ENCODE data around the gene FLYWCH1.

Gene FLYWCH1, protein sequence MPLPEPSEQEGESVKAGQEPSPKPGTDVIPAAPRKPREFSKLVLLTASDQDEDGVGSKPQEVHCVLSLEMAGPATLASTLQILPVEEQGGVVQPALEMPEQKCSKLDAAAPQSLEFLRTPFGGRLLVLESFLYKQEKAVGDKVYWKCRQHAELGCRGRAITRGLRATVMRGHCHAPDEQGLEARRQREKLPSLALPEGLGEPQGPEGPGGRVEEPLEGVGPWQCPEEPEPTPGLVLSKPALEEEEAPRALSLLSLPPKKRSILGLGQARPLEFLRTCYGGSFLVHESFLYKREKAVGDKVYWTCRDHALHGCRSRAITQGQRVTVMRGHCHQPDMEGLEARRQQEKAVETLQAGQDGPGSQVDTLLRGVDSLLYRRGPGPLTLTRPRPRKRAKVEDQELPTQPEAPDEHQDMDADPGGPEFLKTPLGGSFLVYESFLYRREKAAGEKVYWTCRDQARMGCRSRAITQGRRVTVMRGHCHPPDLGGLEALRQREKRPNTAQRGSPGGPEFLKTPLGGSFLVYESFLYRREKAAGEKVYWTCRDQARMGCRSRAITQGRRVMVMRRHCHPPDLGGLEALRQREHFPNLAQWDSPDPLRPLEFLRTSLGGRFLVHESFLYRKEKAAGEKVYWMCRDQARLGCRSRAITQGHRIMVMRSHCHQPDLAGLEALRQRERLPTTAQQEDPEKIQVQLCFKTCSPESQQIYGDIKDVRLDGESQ

GRCh38 chr16:2911638-2912329 is at the start of gene FLYWCH1:
TSS of gene FLYWCH1 (plus strand) at chr16:2911931. CDS start at chr16:2929686, 17,755 bp downstream.
- in situ Hi-C loops (cut with MboI; ENCODE audit: low sequenced_read_pairs): no loop called here

DNA sequence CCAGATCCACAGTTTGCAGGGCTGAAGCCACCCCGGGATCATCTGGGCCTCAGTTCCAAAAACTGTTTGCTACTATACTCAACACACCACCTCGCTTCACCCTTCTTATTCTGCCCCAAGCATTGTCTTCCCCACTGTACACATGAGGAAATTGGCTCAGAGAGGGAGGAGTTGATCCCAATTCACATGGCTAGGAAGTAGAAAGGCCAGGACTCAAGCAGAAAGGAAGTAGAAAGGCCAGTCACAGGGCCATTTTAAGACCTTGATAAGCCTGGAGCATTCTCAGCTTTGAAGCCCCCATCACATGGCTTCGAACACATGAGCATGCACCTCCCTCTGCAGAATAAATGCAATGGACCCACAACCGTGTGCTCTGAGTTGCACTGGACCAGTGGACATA is 46.1 kb upstream of the FLYWCH1 start:
- in situ Hi-C loops (cut with MboI; ENCODE audit: low sequenced_read_pairs): no loop called here

DNA sequence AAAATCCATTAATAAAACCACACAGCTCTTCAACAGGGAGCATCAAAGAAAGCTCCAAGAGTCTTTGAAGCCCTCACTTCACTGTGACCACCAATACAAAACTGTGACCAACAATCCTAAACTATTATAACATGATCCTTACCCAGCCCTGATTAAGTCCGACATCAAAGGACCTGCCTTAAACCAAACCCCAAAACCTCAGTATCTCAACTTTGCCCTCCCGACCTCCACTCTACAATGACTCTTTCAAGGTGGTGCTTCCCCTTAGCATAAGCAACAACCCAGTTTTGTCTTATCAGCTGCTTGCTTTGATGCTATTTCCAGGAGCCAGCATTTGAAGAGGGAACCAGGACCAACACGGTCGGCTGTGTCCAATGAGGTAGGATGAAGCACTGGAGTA is 45.3 kb upstream of the FLYWCH1 start:
- in situ Hi-C loops (cut with MboI; ENCODE audit: low sequenced_read_pairs): no loop called here

DNA sequence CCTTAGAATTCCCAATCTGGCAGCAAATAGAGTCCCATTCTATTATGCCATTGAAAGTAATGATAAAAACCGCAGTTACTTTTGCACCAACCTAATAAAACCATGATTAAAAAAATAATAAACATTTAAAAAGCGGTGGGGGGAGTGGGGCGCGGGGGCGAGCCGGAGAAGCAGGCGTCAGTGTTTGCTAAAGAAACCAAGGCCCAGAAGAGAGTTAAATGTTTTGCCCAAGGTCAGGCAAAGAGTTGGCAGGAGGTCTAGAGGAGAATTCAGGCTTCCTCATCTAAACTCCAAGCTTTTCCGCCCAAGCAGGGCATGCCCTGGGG is 44.1 kb upstream of the FLYWCH1 start:
- in situ Hi-C loops (cut with MboI; ENCODE audit: low sequenced_read_pairs): no loop called here

DNA sequence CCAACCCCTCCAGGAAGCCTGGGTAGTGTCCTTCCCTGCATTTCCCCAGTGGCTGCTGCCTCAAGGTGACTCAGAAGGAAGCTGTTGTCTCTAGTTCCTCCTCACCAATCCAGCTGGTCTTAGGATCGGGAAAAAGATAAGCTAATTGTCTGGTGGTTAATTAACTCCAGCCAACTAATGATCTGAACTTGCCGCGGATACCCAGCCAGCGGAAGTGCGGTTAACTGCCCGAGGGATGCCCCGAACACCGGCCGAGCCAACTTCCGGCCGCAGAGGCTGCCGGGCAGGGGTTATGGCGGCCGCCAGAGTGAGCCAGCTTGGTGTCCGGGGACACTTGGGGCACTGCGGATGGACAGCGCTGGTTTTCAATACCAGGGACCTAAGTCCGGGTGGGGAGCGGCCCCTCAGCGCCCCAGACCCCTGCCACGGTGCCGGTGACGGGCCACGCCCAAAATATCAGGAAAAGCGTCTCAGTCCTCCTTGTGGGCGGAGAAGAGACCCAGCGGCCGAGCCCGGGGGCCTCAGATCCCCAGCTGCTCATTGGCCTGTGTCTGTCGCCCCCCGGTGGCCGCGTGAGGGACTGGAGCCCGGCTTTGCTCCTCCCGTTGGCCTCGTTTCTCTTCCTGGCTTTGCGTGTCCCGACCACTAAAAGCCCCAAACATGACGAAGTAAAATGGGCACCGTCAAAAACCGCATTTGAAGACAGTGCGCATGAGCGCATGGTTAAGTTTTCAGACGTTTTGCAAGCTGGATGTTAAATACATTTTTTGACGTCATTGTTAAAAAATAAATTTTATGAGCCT is 43.5 kb upstream of the FLYWCH1 start:
- in situ Hi-C loops (cut with MboI; ENCODE audit: low sequenced_read_pairs): no loop called here

DNA sequence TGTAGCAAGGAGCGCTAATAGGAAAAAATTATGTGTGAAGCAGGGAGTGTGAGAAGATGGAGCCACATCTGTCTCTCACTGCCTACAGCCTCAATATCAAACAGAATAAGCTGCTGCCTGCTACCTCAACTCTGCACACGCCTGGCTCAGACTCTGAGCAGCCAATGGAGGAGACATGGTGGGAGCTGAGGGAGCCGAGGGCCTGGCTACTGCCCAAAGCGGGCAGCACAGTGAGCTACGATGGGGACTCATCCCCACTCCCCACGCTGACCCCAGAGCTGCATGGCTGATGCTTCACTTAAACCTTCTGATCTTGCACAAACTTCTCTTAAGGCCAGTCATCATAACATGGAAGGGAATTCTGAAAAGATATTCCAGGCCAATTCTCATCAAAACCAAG is 39.8 kb upstream of the FLYWCH1 start:
- in situ Hi-C loops (cut with MboI; ENCODE audit: low sequenced_read_pairs): no loop called here

- in situ Hi-C loops (cut with MboI; ENCODE audit: low sequenced_read_pairs): no loop called here
These were observed 37.5 kb upstream of the FLYWCH1 start for GRCh38 chr16:2874032-2874911.

- in situ Hi-C loops (cut with MboI; ENCODE audit: low sequenced_read_pairs): no loop called here
These were observed 36.8 kb upstream of the FLYWCH1 start for GRCh38 chr16:2874912-2875362.

GRCh38 chr16:2879854-2880508 is 31.8 kb upstream of the FLYWCH1 start:
- in situ Hi-C loops (cut with MboI; ENCODE audit: low sequenced_read_pairs): no loop called here

DNA sequence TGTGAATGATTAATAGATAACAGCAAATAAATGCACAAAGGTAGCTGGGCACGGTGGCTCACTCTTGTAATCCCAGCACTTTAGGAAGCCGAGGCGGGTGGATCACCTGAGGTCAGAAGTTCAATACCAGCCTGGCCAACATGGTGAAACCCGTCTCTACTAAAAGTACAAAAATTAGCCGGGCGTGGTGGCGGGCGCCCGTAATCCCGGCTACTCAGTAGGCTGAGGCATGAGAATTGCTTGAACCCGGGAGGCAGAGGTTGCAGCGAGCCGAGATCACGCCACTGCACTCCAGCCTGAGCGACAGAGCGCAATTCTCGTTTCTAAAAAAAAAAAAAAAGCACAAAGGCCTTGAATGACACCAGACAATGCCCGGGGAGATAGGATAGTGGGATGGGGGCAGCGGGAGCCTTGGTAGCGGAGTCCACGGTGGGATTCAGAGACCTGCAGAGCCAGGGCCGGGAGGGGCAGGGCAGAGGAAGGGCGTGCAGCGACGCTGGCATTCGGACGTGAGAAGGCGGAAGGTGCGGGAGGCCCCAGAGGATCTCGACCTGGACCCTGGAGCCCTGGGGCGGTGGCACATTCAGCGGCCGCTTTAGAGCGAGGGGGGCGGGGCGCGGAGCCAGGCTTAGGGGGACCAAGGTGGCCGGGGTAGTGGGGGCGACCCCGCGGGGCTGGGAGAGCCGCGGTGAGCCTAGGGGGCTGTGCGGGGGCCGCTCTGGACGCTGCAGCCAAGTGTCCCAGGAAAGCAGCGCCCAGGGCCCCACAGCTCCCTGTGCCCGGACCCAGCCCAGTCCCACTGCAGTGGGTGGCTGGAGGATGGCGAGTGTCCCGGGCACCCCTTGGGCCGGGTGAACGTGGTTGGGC is 29.7 kb upstream of the FLYWCH1 start:
- in situ Hi-C loops (cut with MboI; ENCODE audit: low sequenced_read_pairs): no loop called here

DNA sequence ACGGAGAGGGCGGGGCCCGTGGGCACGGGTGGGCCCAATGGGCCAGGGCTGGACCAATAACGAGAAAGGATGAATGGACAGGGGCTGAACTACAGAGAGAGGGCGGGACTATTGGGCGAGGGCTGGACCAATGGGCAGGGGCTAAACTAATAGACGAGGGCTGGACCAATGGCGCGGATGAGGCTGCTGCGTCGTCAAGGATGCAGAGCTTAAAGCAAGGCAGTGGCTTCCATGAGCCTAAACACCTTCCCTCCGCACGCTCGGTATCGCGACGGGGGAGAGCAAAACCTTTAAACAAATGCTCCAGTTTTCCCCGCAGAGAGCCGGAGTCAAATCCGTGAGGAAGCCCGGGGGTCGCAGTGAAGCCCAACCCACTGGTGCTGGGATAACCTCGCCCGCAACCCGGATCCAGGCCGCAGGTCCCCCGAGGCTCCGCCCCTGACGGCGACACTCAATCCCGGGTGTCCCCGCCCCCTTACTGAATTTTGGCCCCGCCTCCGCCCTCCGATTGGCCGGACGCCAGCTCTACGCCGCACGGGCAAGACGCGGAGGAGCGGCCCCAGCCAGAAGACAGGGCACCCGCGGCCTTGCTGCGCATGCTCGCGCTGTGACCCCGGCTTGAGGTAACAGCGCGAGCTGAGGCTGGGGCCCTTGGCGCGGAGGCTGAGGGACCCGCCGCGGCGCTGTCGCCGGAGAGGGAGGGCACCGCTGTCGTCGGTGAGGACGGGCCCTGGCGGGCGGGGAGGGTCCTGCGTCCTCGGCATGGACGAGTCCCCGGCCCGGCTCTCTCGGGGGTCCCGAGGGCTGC is 28.9 kb upstream of the FLYWCH1 start, which contains the start of gene FLYWCH2:
TSS of gene FLYWCH2 (plus strand) at position 566 of the 808 bp plus-strand sequence. CDS start 13,235 bp downstream, outside the sequence.
- in situ Hi-C loops (cut with MboI; ENCODE audit: low sequenced_read_pairs): no loop called here

DNA sequence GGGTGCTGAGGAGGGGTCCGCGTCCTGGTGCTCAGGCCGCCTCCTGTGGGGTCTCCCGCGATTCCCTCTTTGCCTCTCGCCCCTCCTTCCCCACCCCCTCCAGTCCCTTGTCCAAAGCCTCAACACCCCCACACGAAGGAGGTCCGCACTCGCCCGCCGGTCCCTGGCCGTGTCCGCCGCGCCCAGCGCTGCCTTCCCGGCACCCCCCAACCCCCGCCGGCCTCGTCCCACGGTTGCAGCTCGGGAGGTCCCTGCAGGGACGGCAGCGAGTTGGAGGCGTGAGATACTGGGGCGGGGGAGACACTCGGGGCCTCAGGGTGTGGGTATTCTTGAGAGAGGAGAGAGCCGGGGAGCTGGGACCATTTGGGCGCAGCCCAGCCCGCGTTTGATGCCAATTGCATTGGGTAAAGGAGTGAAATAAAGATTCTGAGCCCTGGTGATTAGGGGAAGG is 28.2 kb upstream of the FLYWCH1 start:
- in situ Hi-C loops (cut with MboI; ENCODE audit: low sequenced_read_pairs): no loop called here

DNA sequence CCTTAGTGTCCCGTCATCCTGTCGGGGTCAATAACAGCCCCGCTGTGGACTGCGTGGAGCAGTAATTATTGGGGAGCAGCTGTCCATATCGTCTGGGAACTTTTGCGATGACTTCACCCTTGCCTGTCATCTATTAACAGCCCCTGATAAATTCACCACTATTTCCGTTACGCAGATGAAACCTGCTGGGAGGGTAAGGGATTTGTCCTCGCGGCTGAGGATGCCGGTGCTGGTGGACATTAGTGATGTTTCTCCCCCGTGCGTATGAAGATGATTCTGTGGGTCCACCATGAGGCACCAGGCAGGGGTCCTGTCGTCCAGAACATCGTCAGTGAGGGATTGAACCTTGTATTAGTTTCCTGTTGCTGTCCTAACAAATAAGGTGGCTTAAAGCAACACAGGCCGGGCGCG is 27.7 kb upstream of the FLYWCH1 start:
- in situ Hi-C loops (cut with MboI; ENCODE audit: low sequenced_read_pairs): no loop called here

- in situ Hi-C loops (cut with MboI; ENCODE audit: low sequenced_read_pairs): no loop called here
These were observed 17.5 kb upstream of the FLYWCH1 start for GRCh38 chr16:2894231-2894630.

GRCh38 chr16:2895813-2896212 is 15.9 kb upstream of the FLYWCH1 start:
- in situ Hi-C loops (cut with MboI; ENCODE audit: low sequenced_read_pairs): no loop called here

GRCh38 chr16:2896480-2897010 is 15.2 kb upstream of the FLYWCH1 start:
- in situ Hi-C loops (cut with MboI; ENCODE audit: low sequenced_read_pairs): no loop called here

DNA sequence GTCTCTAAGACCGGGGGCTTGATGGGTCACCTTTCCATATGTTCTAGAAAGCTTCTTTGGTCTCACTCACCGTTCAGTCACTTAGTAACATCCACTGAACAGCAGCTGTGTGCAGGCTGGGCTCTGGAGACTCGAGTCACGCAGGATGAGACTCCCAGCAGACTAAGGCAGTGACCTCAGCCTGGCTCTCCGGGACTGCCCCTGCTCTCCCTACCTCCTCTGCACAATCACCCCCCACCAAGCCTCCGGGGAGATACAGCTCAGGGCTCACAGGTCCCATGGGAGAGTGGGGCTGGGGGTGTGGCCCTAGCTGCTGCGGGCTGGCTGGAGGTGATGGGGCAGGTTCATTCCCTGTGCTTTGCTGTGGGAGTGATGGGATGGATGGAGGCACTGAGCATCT is 14.6 kb upstream of the FLYWCH1 start:
- in situ Hi-C loops (cut with MboI; ENCODE audit: low sequenced_read_pairs): no loop called here

All from hTERT RPE-1 (cell line).